Islet precursor cell (in vitro differentiated cells): ENCODE results near the gene MAP1A.
A peak's percentile ranks its signal among the peaks of the same experiment; 100 is the strongest.

ENCODE experiments used
- DNase-seq: peaks from one replicate; pipeline ENCODE4 v3.0.0-alpha.2; 2018

The MAP1A gene

GRCh38 chr15:43517354-43518196 lies at the start of gene MAP1A:
Gene MAP1A (plus strand): TSS chr15:43517608. CDS start chr15:43521474, 3,866 bp downstream.
- DNase-seq = peak; percentile 93

GRCh38 chr15:43469867-43470266 lies 47.5 kb upstream of the MAP1A start:
- DNase-seq = no peak

- DNase-seq = no peak
Measured at GRCh38 chr15:43471975-43472374, 45.4 kb upstream of the MAP1A start.

GRCh38 chr15:43473885-43474284 lies 43.5 kb upstream of the MAP1A start:
- no peak for DNase-seq

- no peak for DNase-seq
Measured at GRCh38 chr15:43483297-43484128, 33.9 kb upstream of the MAP1A start.

GRCh38 chr15:43484455-43484854 lies 33.0 kb upstream of the MAP1A start:
- DNase-seq = no peak

- no peak for DNase-seq
Measured at GRCh38 chr15:43487271-43487895, 30.0 kb upstream of the MAP1A start.

GRCh38 chr15:43488790-43489189 lies 28.6 kb upstream of the MAP1A start:
- no peak for DNase-seq

GRCh38 chr15:43489191-43489590 lies 28.2 kb upstream of the MAP1A start:
- no peak for DNase-seq

- DNase-seq = no peak
Measured at GRCh38 chr15:43492266-43492665, 25.1 kb upstream of the MAP1A start.

- DNase-seq = peak; percentile 98
Measured at GRCh38 chr15:43492673-43493601, 24.5 kb upstream of the MAP1A start, which contains the start of gene TP53BP1. Gene TP53BP1 (minus strand): TSS chr15:43493156. CDS start chr15:43493043, 113 bp downstream.

- no peak for DNase-seq
Measured at GRCh38 chr15:43493703-43494472, 23.5 kb upstream of the MAP1A start.

- no peak for DNase-seq
Measured at GRCh38 chr15:43498990-43499389, 18.4 kb upstream of the MAP1A start.

- no peak for DNase-seq
Measured at GRCh38 chr15:43499635-43500034, 17.8 kb upstream of the MAP1A start.

GRCh38 chr15:43505738-43506137 lies 11.7 kb upstream of the MAP1A start:
- DNase-seq = no peak

- DNase-seq = no peak
Measured at GRCh38 chr15:43508421-43508820, 9.0 kb upstream of the MAP1A start.

- DNase-seq = no peak
Measured at GRCh38 chr15:43508991-43509659, 8.3 kb upstream of the MAP1A start.

- no peak for DNase-seq
Measured at GRCh38 chr15:43509660-43510199, 7.7 kb upstream of the MAP1A start.

GRCh38 chr15:43510200-43511011 lies 7.0 kb upstream of the MAP1A start:
- DNase-seq = peak; percentile 99
